GM12878 (cell line): ENCODE results near the gene ATP5ME. TPM values are rescaled to one million over a fixed set of nuclear protein-coding genes. Genes with fewer than 3 reads are reported as not detected.

Experiments
- ATAC-seq: fragments of 200-7000 bp; cut with Tn5 transposase; 3 replicates; pipeline ENCODE4 v1.9.1; 2020; ENCODE audit warnings: mild to moderate bottlenecking, moderate library complexity
- BruUV-seq: library from RNA; stranded (reverse); fragments of 400-500 nt; replicated peaks from 2 replicates; lab custom pipeline; 2021; lab: Mats Ljungman, UMichigan
- CTCF ChIA-PET: fragments of 300-600 bp; sonication (Branson Sonifier 250); formaldehyde crosslinking; extraction: SDS; loops from one replicate; lab custom pipeline; 2021; ENCODE audit warnings: inconsistent platforms; lab: Yijun Ruan, JAX
- POLR2A ChIA-PET: fragments of 350-600 bp; formaldehyde crosslinking; extraction: SDS; loops from one replicate; lab custom pipeline; 2021; ENCODE audit warnings: inconsistent platforms; lab: Charles Lee
- RAD21 ChIA-PET: fragments of 300-600 bp; sonication (Branson Sonifier 250); formaldehyde crosslinking; loops from one replicate; lab custom pipeline; 2023; ENCODE audit warnings: antibody characterized with exemption; ENCODE audit not compliant: unreplicated experiment; lab: Charles Lee
- SMC1A ChIA-PET: fragments of 300-600 bp; sonication (Branson Sonifier 250); formaldehyde crosslinking; loops from one replicate; lab custom pipeline; 2023; ENCODE audit not compliant: unreplicated experiment, uncharacterized antibody; lab: Charles Lee
- DNase-seq: peaks from one replicate; pipeline ENCODE4 v3.0.0-alpha.2; 2011; ENCODE audit warnings: low read depth, low spot score
- FAIRE-seq: peaks from 3 replicates; lab custom pipeline; 2011; peaks lifted over from hg19 to GRCh38; lab: Jason Lieb, UNC
- H2AFZ ChIP-seq: 2 replicates; pipeline ENCODE4 v1.6.0; 2011; ENCODE audit warnings: low read depth, low read length, control low read depth; ENCODE audit not compliant: control insufficient read depth
- H3K27ac ChIP-seq: 2 replicates; pipeline ENCODE4 v1.5.1; 2011; ENCODE audit warnings: control low read depth; ENCODE audit not compliant: control insufficient read depth, insufficient read depth
- H3K27me3 ChIP-seq, 2 experiments: replicated peaks in 1 of 2; 2 replicates each; pipeline versions ENCODE4 v1.6.0 to v1.6.1; 2011; ENCODE audit warnings: low read length in 1 of 2; ENCODE audit not compliant: control insufficient read depth in 2 of 2, insufficient read depth in 2 of 2
- H3K36me3 ChIP-seq, 2 experiments: 2 replicates each; pipeline ENCODE4 v1.5.1; 2011; ENCODE audit warnings: low read length in 1 of 2; ENCODE audit not compliant: control insufficient read depth in 2 of 2, insufficient read depth in 2 of 2
- H3K4me1 ChIP-seq: 2 replicates; pipeline ENCODE4 v1.6.1; 2011; ENCODE audit warnings: mild to moderate bottlenecking, low read length, moderate library complexity, mixed read lengths; ENCODE audit not compliant: control insufficient read depth, insufficient read depth
- H3K4me2 ChIP-seq: 2 replicates; pipeline ENCODE4 v1.6.0; 2011; ENCODE audit warnings: control low read depth; ENCODE audit not compliant: control insufficient read depth, insufficient read depth
- H3K4me3 ChIP-seq: fragments of 200-600 bp; sonication (generic); 2 replicates; pipeline ENCODE4 v1.5.1; 2016
- H3K79me2 ChIP-seq: 2 replicates; pipeline ENCODE4 v1.6.0; 2011; ENCODE audit warnings: low read length; ENCODE audit not compliant: control insufficient read depth, insufficient read depth
- H3K9ac ChIP-seq: 2 replicates; pipeline ENCODE4 v1.8.0; 2011; ENCODE audit warnings: low read length, control low read depth, mixed read lengths; ENCODE audit not compliant: control insufficient read depth, insufficient read depth
- H3K9me3 ChIP-seq: replicated peaks from 3 replicates; pipeline ENCODE4 v1.5.1; 2011; ENCODE audit warnings: mild to moderate bottlenecking, low read length; ENCODE audit not compliant: control insufficient read depth, insufficient read depth
- H4K20me1 ChIP-seq: 2 replicates; pipeline ENCODE4 v1.6.0; 2011; ENCODE audit not compliant: control insufficient read depth, insufficient read depth
- E2F8 ChIP-seq: fragments of 450-650 bp; IDR thresholded peaks from 2 replicates; pipeline ENCODE4 v1.6.1; 2018; ENCODE audit warnings: mild to moderate bottlenecking, low read depth, moderate library complexity; ENCODE audit not compliant: partially characterized antibody
- MEF2B ChIP-seq: fragments of 450-650 bp; IDR thresholded peaks from 2 replicates; pipeline ENCODE4 v1.6.1; 2018; ENCODE audit warnings: mild to moderate bottlenecking, moderate library complexity; ENCODE audit not compliant: partially characterized antibody, poor library complexity, severe bottlenecking
- SP1 ChIP-seq: IDR thresholded peaks from one replicate; pipeline ENCODE4 v1.6.1; 2011; ENCODE audit warnings: low read depth, low read length
- ZNF622 ChIP-seq: fragments of 450-650 bp; IDR thresholded peaks from 2 replicates; pipeline ENCODE4 v1.6.1; 2017; ENCODE audit warnings: mild to moderate bottlenecking, inconsistent platforms
- WGBS: methylation state at CpG from one replicate; pipeline ENCODE4 v1.1.6; 2016; ENCODE audit warnings: low lambda C conversion rate; ENCODE audit not compliant: insufficient replicate concordance, insufficient coverage; ENCODE audit errors: missing lambda C conversion rate; 5-methylcytosine and 5-hydroxymethylcytosine counted together
- in situ Hi-C: fragments of 300-500 bp; cut with MboI; formaldehyde crosslinking; loops from 9 replicates; pipeline ENCODE4 v1.14.3; 2018; ENCODE audit warnings: mixed read lengths
- intact Hi-C: fragments of 100-400 bp; cut with micrococcal nuclease; formaldehyde crosslinking; loops from one replicate; pipeline ENCODE4 v1.14.2; 2022; ENCODE audit not compliant: unreplicated experiment
- polyA plus RNA-seq, 11 experiments: library from polyadenylated mRNA; depleted of rRNA in 4 of 11; unstranded in 6 of 11; stranded (reverse) in 5 of 11; fragments of >200 nt; fragmentation: Nextera tagmentation in 4 of 11; fragmentation: Illumina TruSeq in 1 of 11; extraction: Ambion mirVana in 4 of 11; extraction: Trizol in 1 of 11; gene quantifications; 1 replicate in 1 of 11; 2 replicates in 10 of 11; pipeline versions ENCODE4 v1.2.1 to v1.2.3, GENCODE V29; 2011 to 2016; ENCODE audit warnings: inconsistent platforms in 2 of 11, missing spikeins in 2 of 11, low read depth in 1 of 11
- total RNA-seq, 4 experiments: library from RNA; depleted of rRNA in 3 of 4; stranded (reverse); fragments of >200 nt in 3 of 4; fragmentation: Illumina TruSeq in 1 of 4; extraction: Trizol in 1 of 4; gene quantifications; 2 replicates each; pipeline versions ENCODE4 v1.2.1 to v1.2.3, GENCODE V29; 2013 to 2021

ATP5ME gene
- total and polyA plus RNA-seq, 10 of the 15 experiments (the other 5 are each of a cell fraction or from before 2014, with no cell fraction given): 279 to 2,374 (median 509) TPM

- Histone ChIP-seq H3K79me2 (no peaks in the 10 kb centered on the region), H3K4me3 (no peak overlapping the region), H3K27ac (no peak overlapping the region), H2AFZ (no peak overlapping the region), H3K36me3 (no peaks in the 10 kb centered on the region), H3K4me1 (peaks cover 17% of the 10 kb centered on the region), H3K9ac (no peak overlapping the region), H4K20me1 (no peaks in the 10 kb centered on the region), H3K9me3 (no peaks in the 10 kb centered on the region), H3K4me2 (no peak overlapping the region), H3K27me3 (no peaks in the 10 kb centered on the region)
- ChIA-PET CTCF (interaction anchor here (1.2 to 1.7 kb wide), 4 partner anchors 9 to 302 kb away, joined by 3 to 8 read pairs (median 6); partner anchors contain the start of gene IDUA), RAD21 (interaction anchor here (0.8 kb wide), 2 partner anchors 58 to 131 kb away, joined by 3 to 4 read pairs; no protein-coding TSS in a partner anchor), SMC1A (interaction anchor here (1.4 kb wide), 1 partner anchor 16 kb away, joined by 4 read pairs; no protein-coding TSS in a partner anchor), POLR2A (no interaction called here)
- TF ChIP-seq E2F8 (no peak), SP1 (no peak), ZNF622 (no peak), MEF2B (no peak)
- intact Hi-C loops (no loop called here), in situ Hi-C loops (no loop called here)
- FAIRE-seq (no peak), ATAC-seq (no peak), DNase-seq (no peak)
- 43% methylated on average over 21 of the region's 21 CpGs for WGBS
- BruUV-seq: no TSS peak
Observed at GRCh38 chr4:684623-685327, 10.7 kb upstream of the ATP5ME start.
